ENCODE measurements around the gene MAPRE2.

Gene MAPRE2

DNA sequence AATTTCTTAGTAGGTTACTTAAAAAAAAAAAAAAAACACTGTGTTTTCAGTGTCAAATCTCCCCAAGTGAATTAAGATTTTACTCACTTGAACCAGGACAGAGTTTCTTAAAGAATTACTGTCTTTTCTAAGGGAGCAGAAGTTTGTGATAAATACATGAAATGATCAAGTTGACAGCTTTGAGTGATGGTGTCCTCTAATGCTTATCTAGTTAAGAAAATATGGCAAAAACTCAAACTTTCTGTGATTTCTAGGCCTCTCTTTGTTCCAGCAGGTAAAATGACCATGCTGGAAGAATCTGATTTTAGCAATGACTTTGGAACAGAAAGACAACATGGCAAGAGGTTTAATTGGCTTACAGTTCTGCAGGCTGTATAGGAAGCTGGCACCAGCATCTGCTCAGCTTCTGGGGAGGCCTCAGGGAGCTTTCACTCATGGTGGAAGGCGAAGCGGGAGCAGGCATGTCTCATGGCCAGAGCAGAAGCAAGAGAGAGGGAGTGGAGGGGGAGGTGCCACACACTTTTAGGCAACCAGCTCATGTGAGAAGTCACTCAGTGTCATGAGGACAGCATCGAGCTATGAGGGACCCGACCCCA, 6.6 kb downstream of the MAPRE2 start:
- no peak for DNase-seq (ENCODE audit: low spot score)
- in situ Hi-C loops (cut with MboI; ENCODE audit: low sequenced_read_pairs, unreplicated experiment) = no loop called here
- TF ChIP-seq, protein P1, sequence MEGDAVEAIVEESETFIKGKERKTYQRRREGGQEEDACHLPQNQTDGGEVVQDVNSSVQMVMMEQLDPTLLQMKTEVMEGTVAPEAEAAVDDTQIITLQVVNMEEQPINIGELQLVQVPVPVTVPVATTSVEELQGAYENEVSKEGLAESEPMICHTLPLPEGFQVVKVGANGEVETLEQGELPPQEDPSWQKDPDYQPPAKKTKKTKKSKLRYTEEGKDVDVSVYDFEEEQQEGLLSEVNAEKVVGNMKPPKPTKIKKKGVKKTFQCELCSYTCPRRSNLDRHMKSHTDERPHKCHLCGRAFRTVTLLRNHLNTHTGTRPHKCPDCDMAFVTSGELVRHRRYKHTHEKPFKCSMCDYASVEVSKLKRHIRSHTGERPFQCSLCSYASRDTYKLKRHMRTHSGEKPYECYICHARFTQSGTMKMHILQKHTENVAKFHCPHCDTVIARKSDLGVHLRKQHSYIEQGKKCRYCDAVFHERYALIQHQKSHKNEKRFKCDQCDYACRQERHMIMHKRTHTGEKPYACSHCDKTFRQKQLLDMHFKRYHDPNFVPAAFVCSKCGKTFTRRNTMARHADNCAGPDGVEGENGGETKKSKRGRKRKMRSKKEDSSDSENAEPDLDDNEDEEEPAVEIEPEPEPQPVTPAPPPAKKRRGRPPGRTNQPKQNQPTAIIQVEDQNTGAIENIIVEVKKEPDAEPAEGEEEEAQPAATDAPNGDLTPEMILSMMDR (IDR thresholded peaks at IDR 0.05; ENCODE audit: borderline replicate concordance, control extremely low read depth, extremely low read depth, insufficient read depth, missing control alignments) = no peak

DNA sequence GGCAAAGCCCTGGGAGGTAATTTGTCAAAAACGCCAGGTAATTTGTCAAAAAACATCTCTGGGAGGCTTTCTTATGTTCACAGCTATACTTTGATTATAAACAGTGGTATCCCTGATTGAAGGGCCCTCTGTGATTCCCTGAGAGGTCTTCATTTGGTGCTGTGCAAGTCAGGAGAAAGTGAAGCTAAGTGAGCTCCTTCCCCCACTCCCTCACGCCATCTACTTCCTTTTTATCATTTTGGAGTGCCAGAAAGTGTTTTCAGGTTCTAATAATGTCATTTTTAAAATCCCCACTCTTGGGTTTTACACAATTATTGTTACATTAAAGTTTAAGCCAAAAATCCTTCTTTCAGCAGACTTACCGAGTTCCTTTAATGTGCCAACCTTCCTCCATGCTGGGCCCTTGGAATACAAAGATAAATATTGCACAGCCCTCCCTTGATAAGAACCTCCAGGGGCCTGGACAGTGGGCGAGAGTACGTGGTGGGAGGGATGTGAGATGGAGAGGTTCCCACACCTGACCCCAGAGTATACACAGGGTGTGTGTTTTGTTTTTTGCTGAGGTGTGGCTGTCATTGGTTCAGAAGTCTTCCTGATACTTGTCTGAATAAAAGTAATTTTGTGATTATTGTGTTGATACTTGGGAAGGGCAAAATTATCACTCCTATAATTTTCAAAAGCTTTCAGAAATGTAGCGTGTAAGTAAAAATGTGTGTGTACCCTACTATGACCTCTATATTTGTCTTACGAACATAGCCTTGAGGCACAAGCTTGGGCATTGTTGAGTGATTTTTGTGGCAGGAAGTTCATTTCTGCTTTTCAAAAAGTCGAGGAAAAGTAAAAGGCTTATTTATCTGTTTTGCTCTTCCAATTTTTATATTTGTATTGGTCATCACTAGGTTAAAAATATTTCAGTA, 8.2 kb downstream of the MAPRE2 start:
- DNase-seq (ENCODE audit: low spot score) = no peak
- in situ Hi-C loops (cut with MboI; ENCODE audit: low sequenced_read_pairs, unreplicated experiment) = no loop called here

DNA sequence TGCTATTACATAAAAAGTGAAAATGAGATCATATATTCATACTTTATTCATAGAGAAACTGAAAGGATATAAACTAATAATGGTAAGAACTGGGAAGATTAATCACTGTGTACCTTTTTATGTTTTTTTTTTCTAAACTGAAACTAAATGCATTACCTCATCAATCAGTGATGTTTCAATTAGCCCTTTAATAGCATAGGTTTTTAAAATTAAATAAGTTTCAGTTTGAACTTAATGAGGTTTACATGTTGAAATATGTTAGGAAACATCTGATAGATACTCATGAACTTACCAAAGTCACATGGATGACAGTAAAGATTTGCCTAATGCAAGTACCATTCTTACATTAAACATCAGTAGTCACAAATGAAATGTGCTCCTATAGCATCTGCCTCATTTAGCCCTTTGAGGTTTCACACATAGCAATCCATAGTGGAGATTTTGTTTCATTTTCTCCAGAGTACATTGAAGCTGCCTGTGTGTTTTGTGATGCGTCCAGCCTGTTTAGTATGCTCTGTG, 8.9 kb downstream of the MAPRE2 start:
- DNase-seq (ENCODE audit: low spot score) = no peak
- TF ChIP-seq, protein P1 (IDR thresholded peaks at IDR 0.05; ENCODE audit: borderline replicate concordance, control extremely low read depth, extremely low read depth, insufficient read depth, missing control alignments) = no peak
- in situ Hi-C loops (cut with MboI; ENCODE audit: low sequenced_read_pairs, unreplicated experiment) = no loop called here

More for the DNA sequence above, 8.2 kb downstream of the MAPRE2 start:
- TF ChIP-seq, protein P1 (IDR thresholded peaks at IDR 0.05; ENCODE audit: borderline replicate concordance, control extremely low read depth, extremely low read depth, insufficient read depth, missing control alignments) = no peak

DNA sequence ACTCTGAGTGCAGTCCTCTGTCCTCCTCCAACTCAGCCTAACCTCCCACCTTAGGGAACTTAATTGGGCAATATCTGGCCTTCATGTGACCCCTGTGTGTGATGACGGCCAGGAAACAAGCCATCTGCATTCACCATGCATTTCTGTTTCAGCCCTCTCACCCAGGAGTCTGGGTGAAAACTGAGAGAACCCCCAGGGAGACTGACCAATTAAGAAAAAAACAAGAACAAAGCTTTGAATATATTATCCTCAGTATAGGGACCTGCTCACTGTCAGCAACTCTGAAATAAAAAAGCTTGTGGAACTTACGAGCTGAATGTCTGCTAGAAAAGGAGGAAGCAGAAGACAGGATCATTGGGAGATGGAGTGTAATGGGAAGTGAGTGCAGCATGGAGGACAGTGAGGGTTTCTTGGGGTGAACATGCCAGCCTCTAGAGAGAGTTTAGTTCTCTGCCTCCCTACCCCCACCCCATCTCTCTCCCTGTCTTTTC, 9.5 kb downstream of the MAPRE2 start:
- TF ChIP-seq, protein P1 (IDR thresholded peaks at IDR 0.05; ENCODE audit: borderline replicate concordance, control extremely low read depth, extremely low read depth, insufficient read depth, missing control alignments) = no peak
- in situ Hi-C loops (cut with MboI; ENCODE audit: low sequenced_read_pairs, unreplicated experiment) = no loop called here

DNA sequence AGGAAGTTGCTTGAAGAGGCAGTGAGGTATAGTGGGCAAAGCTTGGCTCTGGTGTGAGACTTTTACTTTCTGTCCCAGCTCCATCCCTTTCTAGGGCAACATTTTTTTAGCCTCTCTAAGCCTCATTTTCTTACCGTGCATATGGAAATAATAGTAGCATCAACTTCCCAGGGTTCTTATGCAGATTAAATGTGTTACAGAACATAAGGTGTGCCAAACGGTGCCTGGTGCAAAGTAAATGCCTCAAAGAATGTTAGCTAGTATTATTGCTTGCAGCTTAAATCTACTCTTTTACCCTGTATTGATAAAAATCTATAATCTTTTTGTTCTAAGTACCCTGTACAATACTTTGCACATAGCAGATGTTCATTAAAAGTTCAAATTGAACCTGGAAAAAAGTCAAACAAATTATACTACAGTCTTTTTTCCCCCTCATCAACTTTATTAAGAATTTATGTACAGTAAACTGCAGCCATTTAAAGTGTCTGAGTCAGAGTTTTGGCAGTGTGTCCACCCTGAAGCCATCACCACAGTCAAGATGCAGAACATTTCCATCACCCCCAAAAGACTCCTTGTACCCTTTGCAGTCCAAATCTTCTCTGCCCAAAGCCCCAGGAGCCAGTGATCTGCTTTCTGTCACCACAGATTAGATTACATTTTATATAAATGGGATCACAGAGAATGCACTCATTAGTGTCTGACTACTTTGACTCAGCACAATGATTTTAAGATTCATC, 10.6 kb downstream of the MAPRE2 start:
- in situ Hi-C loops (cut with MboI; ENCODE audit: low sequenced_read_pairs, unreplicated experiment) = no loop called here
- TF ChIP-seq, protein P1 (IDR thresholded peaks at IDR 0.05; ENCODE audit: borderline replicate concordance, control extremely low read depth, extremely low read depth, insufficient read depth, missing control alignments) = no peak
- no peak for DNase-seq (ENCODE audit: low spot score)

More for the DNA sequence above, 9.5 kb downstream of the MAPRE2 start:
- DNase-seq (ENCODE audit: low spot score) = no peak

DNA sequence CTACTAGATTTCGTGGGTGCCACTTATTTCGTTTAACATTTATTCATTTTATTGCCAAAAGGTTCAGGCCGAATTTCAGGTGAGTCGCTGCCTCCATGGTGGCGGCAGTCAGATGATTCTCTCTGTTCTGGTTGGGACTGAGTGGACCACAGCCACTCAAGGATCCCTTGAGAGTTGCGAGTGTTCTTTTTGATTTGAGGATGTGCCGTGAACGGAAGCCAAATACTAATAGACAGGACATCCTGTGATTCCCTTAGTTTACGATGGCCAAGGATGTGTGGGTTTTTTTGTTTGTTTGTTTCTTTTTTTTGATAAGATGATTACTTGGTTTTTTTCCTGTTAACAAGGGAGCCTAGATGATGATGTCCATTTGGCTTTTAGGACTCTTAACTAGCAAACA, 13.2 kb downstream of the MAPRE2 start:
- DNase-seq (ENCODE audit: low spot score) = no peak
- in situ Hi-C loops (cut with MboI; ENCODE audit: low sequenced_read_pairs, unreplicated experiment) = no loop called here
- TF ChIP-seq, protein P1 (IDR thresholded peaks at IDR 0.05; ENCODE audit: borderline replicate concordance, control extremely low read depth, extremely low read depth, insufficient read depth, missing control alignments) = no peak
